ENCODE results near the gene DENND5B.

The DENND5B gene

DNA sequence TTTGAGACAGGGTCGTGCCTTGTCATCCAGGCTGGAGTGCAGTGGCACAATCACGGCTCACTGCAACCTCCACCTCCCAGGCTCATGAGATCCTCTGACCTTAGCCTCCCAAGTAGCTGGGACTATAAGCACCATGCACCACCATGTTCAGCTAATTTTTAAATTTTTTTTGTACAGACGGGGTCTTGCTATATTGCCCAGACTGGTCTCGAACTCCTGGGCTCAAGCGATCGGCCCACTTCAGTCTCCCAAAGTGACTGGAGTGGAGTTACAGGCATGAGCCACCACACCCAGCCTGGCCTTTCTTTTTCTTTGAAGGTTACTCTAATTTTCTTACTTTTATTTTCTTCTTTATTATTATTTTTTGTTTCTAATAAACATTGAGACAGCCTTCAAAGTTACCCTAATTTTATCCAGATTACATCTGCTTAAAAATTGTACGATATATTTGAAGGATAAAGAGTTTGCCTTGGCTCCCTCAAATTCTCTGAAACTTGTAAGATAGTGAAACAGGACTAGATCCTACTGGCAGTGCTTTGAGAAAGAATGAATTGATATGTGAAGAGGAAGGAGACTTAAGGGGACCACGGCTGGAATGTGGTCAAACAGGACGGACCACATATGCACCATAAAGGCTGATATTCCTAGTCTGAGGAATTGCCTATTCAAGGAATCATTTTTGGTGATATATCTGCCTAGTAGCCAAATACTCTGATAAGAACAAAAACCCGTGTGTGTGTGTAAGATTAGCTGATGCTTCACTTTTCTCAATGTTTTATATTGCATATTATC is 250.9 kb downstream of the DENND5B start:
- H3K9me3 Mint-ChIP-seq, result no peaks in the 10 kb centered on the region
- DNase-seq (ENCODE audit: low spot score in 2 of 2) (no peak), ATAC-seq (replicated peaks; ENCODE audit: extremely low read depth, poor library complexity, severe bottlenecking) (no peak)
- H3K36me3 Mint-ChIP-seq (ENCODE audit: insufficient read depth), result no peaks in the 10 kb centered on the region
- no peak overlapping the region for H3K27ac Mint-ChIP-seq (ENCODE audit: low read depth)
- no peak overlapping the region for H3K4me3 Mint-ChIP-seq
- no peaks in the 10 kb centered on the region for H3K4me1 Mint-ChIP-seq
- no peaks in the 10 kb centered on the region for H3K27me3 Mint-ChIP-seq

DNA sequence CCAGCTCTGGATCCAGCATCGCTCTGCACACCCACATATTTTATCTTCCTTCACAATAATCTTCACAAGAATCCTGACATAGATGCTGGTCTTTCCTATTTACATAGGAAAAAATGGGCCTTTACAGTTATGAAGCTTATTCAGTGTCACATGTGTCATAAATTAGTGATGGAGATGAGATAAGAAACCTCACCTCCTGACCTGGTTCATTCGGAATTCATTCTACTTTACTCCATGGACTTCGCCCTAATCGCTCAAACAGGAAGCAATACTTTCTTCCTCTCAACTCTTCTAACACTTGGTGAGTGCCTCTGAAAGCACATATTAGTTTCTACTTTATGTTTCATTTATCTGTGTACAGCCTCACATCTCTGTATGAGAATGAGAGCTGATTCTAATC is 253.0 kb downstream of the DENND5B start:
- no peak overlapping the region for H3K27ac Mint-ChIP-seq (ENCODE audit: low read depth)
- no peaks in the 10 kb centered on the region for H3K4me1 Mint-ChIP-seq
- H3K4me3 Mint-ChIP-seq, result no peak overlapping the region
- H3K9me3 Mint-ChIP-seq, result no peaks in the 10 kb centered on the region
- DNase-seq (ENCODE audit: low spot score in 2 of 2), result no peak
- H3K27me3 Mint-ChIP-seq, result no peaks in the 10 kb centered on the region
- H3K36me3 Mint-ChIP-seq (ENCODE audit: insufficient read depth), result no peaks in the 10 kb centered on the region
- ATAC-seq (replicated peaks; ENCODE audit: extremely low read depth, poor library complexity, severe bottlenecking), result no peak
